Stimulated activated naive CD8-positive, alpha-beta T cell treated with anti-CD3 and anti-CD28 coated beads, Interleukin-15, Interleukin-2, amounts not matched to agents 100 U/mL and 50 U/mL, for 24 hours (primary cell): ENCODE measurements around the gene FBXO27.
"Not testable (repeated sequence)": the region's sequence is repeated elsewhere in the genome, so short reads cannot be mapped to it uniquely, and the experiment has no call there.

ENCODE experiments used
- ATAC-seq: fragments of 150-1000 bp; cut with Tn5 transposase; one replicate; pipeline ENCODE4 v1.10.0; 2021
- DNase-seq: peaks from one replicate; pipeline ENCODE4 v3.0.0; 2021

The FBXO27 gene

GRCh38 chr19:38988627-38989026 is 43.7 kb downstream of the FBXO27 start:
- DNase-seq, ATAC-seq: not testable (repeated sequence)

- ATAC-seq, DNase-seq: not testable (repeated sequence)
Observed at GRCh38 chr19:38987745-38988144, 44.6 kb downstream of the FBXO27 start.

DNA sequence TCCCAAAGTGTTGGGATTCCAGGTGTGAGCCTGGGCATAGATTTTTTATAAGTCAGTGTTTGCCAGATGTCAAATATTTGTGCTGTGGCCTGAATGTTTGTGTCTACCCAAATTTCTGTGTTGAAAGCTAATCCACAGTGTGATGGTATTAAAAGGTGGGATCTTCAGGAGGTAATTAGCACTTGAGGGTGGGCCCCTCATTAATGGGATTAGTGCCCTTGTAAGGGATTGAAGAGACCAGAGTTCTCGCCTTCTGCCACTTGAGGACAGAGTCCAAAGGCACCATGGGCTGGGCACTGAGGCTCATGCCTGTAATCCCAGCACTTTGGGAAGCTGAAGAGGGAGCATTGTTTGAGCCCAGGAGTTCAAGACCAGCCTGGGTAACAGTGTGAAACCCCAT is 47.1 kb downstream of the FBXO27 start:
- ATAC-seq (no peak), DNase-seq (no peak)

DNA sequence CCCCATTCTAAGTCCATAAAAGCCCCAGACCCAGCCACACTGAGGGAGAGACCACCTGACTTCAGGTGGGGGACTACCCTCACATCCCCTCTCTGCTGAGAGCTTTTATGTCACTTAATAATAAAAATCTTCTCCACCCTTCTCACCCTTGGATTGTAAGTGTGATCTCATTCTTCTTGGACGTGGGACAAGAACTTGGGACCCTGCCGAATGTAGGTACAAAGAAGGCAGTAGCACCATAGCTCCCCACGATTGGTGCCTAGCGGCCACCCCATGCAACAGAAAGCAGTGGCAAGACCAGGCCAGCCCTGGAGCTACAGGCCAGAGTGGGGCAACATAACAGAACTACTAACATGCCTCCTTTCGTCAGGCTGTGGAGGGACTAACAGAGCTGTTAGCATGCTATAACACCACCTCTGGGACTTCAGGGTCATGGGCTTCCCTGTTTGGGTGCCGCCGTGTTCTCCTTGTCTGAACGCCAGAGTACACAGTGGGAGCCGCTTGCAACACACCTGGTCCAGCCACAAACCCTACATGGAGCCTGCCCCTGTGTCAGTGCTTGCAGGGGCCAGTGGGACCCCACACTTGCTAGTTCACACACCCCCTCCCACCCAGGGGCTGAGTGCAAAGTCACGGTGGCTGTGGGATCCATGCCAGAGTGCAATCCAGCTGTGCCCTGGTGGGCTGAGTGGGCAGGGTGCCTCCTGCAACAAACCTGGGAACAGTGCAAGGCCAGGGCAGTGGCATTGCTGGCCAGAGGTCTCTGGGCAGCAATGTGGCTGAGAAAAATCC is 51.6 kb downstream of the FBXO27 start:
- ATAC-seq (no peak), DNase-seq (no peak)

- no peak for DNase-seq
Observed at GRCh38 chr19:38979812-38980211, 52.5 kb downstream of the FBXO27 start.

DNA sequence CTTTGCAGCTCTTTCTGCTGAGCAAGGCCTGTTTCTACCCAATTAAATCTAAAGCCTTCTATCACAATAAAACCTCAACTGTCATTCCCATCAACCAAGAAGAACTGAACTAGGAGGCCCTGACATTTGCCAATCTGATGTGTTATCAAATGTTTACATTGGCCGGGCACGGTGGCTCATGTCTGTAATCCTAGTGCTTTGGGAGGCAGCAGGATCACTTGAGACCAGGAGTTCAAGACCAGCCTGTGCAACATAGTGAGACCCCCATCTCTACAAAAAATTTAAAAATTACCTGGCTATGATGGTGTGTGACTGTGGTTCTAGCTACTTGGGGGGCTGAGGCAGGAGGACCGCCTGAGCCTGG is 54.0 kb downstream of the FBXO27 start:
- DNase-seq = no peak
- no peak for ATAC-seq

More at GRCh38 chr19:38979812-38980211, 52.5 kb downstream of the FBXO27 start:
- ATAC-seq = no peak

DNA sequence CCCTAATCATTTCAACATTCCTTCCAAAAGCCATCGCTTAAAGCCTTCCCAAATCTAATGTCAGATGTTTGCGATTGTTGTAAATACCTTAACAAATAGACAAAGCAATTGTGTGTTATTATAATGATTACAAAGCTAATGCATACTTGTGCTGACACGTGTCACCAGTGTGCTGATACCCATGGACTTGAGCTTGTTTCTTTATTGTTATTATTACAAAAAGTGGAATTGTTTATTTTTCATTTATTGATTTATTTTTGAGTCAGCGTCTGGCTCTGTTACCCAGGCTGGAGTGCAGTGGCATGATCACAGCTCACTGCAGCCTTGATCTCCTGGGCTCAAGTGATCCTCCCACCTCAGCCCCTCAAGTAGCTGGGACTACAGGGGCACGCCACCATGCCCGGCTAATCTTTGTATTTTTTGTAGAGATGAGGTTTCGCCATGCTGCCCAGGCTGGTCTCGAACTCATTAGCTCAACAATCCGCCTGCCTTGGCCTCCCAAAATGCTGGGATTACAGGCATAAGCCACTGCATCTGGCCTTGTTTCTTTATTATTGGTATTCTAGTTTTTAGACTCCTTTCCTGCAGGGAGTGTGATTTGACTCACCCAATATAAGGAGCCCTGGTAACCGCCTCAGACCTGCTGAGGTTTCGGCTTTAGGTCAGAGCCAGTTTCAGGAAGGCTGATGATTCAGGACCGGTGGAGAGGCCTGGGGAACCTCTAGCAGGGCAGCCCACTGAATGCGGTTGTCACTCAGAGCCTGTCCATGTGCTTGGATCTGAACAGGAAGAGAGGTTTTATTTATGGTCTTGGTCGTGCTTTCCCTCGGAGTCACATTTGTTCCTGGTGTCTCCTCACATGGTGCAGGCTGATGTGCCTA is 54.7 kb downstream of the FBXO27 start:
- ATAC-seq = peak; percentile 97
- peak; percentile 57 for DNase-seq

DNA sequence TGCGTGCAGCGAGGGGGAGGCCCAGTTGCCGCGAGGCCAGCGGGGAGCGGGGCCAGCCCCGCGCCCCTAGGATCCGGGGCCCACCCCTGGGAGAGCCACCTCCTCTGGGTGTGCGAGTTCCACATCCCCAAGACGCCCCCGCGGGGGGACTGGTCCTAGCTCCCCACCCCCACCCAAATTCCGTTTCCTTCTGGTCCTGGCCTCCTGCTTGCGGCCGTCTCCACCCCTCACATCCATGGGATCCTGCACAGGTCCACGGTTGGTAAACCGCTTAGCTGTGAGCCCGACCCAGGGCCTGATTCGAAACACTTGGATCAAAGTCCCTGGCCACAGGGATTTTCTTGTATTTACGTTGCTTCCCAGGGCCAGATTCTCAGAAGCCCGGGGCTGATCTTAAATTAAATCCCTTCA is 56.5 kb downstream of the FBXO27 start:
- DNase-seq (no peak), ATAC-seq (no peak)

GRCh38 chr19:38975214-38975860 is 57.0 kb downstream of the FBXO27 start, which contains the start of gene FBXO17:
Gene FBXO17 (minus strand): TSS chr19:38975742. CDS start chr19:38950319, 25,423 bp downstream.
- ATAC-seq = no peak
- DNase-seq = no peak

DNA sequence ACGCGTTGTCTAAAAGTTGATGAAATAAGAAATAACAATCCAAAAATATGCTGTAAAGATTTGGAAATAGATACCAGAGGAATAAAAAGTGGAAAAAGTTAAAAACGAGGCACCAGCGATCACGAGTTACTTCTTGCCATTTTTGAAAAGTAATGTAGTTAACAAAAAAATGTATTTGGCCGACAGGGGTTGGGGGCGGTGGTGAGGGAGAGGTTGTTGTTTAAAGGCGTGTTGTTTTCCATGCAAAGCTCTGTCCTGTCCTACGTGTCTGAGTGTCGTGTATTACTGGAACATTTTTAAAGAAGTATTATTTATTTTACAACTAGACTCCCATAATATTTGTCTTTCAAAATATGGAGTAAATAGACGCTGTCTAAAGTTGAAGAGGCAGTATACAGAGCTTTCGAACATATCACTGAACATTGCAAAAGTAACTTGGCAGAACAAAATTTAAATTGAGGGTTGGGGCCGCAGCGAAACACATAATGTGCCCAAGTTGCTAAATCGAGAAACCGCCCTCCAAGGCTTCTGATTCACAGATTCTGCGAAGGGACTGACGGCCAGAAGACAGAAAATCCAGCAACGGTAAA is 57.6 kb downstream of the FBXO27 start:
- ATAC-seq (no peak), DNase-seq (no peak)
